GM18511 (cell line): ENCODE results near the gene HNF4A.

Source experiments
- ATAC-seq: cut with Tn5 transposase; IDR thresholded peaks from one replicate; pipeline ENCODE4 v1.9.1; 2021; ENCODE audit warnings: mild to moderate bottlenecking, moderate library complexity; ENCODE audit not compliant: unreplicated experiment

HNF4A gene

GRCh38 chr20:44423480-44423879 is 68.0 kb downstream of the HNF4A start:
- no peak for ATAC-seq

- no peak for ATAC-seq
Measured at GRCh38 chr20:44424039-44424495, 68.6 kb downstream of the HNF4A start.

DNA sequence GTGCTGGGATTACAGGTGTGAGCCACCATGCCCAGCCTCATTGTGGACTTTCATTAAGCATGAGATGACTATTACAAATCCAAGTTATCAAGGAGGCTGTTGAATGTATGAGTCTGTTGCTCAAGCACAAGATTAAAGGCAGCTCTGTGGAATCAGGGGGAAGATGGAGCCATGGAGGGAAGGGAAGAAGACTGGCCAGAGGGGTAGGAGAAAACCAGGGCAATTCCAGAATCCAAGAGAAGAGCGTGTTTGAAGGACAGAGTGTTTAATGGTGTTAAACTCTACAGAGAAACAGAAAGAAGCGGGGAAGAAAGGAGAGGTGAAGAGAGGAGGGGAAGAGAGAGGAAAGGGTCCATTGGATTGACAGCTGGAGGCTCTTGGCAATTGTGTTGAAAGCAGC is 70.4 kb downstream of the HNF4A start:
- ATAC-seq, result no peak

GRCh38 chr20:44426879-44427790 is 71.6 kb downstream of the HNF4A start:
- no peak for ATAC-seq

DNA sequence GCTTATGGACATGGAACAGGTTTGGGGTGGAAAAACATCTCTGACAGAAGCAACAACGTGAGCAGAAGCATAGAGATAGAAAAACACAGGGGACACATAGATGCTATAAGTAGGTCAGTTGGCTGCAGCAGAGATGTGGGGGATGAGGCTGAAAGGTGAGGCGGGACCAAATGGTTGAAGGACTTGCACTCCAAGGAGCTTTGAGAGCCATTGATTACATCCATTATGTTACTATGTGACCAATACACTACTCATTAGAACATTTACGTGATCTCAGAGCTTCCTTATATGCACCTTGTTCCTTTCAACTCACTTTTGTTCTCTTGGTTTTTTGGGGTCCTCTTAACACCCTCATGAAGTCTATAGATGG is 72.3 kb downstream of the HNF4A start:
- no peak for ATAC-seq

DNA sequence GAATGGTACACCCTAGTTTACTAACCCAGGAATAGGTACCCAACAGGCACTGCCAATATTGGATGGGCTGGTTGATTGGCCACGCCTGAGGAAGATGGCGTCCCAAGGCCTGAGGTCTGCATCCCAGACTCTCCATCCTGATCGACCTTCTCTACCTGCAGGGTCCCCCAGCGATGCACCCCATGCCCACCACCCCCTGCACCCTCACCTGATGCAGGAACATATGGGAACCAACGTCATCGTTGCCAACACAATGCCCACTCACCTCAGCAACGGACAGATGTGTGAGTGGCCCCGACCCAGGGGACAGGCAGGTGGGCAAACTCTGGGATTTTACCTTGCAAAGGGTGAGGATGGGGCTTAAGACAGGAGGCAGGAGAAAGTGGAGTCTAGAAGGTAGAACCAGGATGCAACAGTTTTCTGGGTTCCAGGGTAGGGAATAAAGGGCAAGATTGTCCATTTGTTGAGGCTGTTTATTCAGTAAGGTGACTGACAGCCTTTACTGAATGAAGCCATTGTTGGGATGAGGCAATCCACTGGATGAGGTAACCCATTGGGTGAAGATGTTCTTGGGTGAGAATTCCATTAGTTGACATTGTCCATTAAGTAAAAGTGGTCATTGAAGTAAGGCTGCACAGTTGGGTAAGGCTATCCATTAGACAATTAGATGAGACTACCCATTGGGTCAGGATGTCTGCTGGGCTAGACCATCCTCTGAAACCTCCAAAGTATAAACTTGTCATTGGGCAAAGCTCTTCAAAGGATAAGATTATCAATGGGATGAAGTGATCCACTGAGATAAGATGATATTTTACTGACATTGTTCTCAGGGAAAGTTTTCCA is 72.9 kb downstream of the HNF4A start:
- no peak for ATAC-seq

DNA sequence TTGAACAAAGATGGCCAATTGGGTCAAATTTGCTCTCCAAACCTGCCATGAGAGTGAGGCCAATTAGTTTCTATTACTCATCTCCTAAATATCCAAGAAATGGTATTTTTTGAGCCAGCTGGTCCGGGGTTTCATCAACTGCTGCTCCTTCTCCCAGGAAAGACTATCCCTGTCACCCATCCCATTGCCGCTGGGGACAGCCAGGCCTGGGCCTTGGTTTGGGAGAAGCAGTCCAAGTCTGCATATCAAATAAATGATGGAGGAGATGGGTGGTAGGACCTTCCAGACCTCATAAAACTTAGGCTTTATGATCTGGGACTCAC is 73.5 kb downstream of the HNF4A start:
- no peak for ATAC-seq

DNA sequence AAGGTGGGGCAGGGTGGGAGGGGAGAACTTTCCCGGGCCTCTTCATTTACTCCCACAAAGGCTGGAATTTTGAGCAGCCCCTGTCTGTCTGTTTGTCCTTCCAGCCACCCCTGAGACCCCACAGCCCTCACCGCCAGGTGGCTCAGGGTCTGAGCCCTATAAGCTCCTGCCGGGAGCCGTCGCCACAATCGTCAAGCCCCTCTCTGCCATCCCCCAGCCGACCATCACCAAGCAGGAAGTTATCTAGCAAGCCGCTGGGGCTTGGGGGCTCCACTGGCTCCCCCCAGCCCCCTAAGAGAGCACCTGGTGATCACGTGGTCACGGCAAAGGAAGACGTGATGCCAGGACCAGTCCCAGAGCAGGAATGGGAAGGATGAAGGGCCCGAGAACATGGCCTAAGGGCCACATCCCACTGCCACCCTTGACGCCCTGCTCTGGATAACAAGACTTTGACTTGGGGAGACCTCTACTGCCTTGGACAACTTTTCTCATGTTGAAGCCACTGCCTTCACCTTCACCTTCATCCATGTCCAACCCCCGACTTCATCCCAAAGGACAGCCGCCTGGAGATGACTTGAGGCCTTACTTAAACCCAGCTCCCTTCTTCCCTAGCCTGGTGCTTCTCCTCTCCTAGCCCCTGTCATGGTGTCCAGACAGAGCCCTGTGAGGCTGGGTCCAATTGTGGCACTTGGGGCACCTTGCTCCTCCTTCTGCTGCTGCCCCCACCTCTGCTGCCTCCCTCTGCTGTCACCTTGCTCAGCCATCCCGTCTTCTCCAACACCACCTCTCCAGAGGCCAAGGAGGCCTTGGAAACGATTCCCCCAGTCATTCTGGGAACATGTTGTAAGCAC is 74.1 kb downstream of the HNF4A start:
- ATAC-seq, result no peak

GRCh38 chr20:44430270-44431065 is 75.0 kb downstream of the HNF4A start:
- no peak for ATAC-seq

- ATAC-seq, result no peak
Measured at GRCh38 chr20:44431118-44431501, 75.6 kb downstream of the HNF4A start.

DNA sequence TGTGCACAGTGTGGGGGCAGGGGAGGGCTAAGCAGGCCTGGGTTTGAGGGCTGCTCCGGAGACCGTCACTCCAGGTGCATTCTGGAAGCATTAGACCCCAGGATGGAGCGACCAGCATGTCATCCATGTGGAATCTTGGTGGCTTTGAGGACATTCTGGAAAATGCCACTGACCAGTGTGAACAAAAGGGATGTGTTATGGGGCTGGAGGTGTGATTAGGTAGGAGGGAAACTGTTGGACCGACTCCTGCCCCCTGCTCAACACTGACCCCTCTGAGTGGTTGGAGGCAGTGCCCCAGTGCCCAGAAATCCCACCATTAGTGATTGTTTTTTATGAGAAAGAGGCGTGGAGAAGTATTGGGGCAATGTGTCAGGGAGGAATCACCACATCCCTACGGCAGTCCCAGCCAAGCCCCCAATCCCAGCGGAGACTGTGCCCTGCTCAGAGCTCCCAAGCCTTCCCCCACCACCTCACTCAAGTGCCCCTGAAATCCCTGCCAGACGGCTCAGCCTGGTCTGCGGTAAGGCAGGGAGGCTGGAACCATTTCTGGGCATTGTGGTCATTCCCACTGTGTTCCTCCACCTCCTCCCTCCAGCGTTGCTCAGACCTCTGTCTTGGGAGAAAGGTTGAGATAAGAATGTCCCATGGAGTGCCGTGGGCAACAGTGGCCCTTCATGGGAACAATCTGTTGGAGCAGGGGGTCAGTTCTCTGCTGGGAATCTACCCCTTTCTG is 76.2 kb downstream of the HNF4A start:
- no peak for ATAC-seq

DNA sequence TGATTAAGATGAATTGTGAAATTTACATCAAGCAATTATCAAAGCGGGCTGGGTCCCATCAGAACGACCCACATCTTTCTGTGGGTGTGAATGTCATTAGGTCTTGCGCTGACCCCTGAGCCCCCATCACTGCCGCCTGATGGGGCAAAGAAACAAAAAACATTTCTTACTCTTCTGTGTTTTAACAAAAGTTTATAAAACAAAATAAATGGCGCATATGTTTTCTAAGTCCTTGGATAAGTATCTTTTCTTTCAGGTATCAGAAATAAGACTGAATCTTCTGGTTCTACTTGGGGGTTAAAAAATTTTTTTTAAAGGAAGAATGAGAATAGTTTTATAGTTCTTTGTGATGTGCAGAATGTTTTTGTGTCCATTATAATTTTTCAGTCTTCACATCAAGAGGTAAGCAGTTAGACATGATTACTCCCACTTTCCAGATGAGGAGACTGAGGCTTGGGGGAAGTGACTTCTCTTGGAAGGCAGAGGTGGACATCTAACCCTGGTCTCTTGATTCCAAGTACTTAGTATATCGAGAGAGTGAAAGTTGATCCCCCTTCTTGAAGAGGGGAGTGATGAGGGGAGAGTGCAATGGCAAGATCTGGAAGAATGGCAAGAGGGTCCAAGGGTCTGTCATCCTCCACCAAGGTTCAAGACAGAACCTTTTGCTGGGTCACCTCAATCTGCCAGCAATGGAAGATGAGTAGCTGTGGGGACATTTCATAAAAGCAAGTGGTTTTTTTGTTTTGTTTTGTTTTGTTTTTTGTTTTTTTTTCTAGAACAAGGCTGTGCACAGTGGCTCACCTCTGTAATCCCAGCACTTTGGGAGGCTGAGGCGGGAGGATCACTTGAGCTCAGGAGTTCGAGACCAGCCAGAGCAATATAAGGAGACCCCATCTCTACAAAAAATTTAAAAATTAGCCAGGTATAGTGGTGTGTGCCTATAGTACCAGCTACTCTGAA is 77.4 kb downstream of the HNF4A start:
- ATAC-seq, result no peak

DNA sequence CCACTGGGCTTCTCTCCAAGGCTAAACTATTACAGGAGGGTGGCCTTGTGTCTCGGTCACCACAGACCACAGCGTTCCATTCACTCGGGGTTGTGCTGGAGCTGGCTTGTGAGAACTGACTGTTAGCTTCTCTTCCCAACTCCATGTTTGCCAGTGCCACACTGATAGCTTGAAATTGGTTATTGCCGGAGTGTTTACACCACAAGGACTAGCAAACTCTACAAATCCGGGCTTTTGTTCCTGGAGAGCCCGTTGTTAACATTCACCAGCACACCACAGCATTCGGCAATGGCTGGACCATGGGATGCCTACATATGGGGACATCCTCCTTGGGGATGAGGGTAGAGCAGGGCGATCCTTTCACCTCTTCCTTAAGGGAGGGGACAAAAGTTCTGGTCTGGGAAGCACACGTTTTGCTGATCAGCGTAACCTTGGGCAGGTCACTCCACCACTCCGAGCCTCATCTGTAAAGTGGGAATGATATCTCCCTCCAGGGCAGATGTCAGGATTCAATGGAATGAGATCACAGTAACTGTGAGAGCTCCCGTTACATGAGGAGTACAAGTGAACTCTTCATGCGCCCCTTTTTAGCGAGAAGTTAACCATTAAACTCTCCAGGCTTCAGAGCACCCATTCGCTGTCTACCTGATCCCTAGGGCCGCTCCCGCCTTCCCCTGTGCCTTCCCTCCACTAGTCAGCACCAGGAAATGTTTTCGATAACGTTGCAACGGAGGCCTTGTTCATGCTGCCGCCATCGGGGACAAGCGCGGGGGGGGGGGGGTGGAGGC is 78.4 kb downstream of the HNF4A start:
- ATAC-seq, result no peak

DNA sequence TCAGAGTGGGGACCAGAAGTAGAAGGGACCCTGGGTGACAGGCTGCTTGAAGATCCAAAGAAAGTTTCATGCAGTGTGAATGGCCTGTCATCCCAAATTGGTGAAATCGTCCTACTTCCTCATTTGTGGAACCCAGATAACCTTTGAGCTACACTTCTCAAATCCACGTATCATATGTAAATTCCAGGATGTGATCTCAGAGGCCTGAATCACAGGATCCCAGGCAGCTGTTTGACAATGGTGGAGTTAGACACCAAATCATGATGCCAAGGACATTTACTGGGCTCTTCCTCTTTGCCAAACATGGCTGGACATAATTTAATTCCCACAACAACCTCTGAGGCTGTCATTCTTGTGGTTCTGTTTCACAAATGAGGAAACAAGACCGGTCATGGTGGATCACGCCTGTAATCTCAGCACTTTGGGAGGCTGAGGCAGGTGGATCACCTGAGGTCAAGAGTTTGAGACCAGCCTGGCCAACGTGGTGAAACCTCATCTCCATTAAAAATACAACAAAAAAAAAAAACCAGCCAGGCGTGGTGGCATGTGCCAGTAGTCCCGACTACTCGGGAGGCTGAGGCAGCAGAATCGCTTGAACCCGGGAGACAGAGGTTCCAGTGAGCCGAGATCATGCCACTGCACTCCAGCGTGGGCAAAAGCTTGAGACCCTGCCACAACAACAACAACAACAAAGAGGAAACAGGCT is 80.3 kb downstream of the HNF4A start:
- no peak for ATAC-seq

DNA sequence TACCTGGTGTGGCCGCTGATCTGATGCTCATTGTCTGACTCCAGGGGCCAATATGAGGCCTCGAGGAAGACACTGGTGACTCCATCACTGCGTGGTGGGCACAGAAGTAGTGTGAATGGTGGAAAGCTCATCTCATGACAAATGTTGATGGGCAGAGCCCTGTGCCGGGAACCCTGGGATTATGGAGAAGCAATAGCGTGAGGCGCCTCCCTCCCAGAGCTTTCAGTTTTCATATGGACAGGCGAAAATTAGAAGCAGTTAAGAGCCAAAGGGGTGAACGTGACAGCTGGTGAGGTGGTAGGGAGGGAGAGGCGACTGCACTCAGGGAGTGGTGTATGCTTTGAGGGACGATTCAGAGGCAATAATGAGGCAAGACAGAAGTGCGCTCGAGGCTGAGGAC is 80.9 kb downstream of the HNF4A start:
- no peak for ATAC-seq

DNA sequence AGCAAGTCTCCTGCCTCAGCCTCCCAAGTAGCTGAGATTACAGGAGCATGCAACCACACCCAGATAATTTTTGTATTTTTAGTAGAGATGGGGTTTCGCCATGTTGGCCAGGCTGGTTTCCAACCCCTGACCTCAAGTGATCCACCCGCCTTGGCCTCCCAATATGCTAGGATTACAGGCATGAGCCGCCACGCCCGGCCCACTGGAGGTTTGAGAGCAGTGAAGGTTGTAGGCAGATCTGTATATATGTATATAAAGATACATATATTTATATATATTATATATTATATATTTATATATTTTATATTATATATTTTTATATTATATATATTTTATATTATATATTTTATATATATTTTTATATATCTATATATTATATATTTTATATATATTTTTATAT is 82.0 kb downstream of the HNF4A start:
- no peak for ATAC-seq

DNA sequence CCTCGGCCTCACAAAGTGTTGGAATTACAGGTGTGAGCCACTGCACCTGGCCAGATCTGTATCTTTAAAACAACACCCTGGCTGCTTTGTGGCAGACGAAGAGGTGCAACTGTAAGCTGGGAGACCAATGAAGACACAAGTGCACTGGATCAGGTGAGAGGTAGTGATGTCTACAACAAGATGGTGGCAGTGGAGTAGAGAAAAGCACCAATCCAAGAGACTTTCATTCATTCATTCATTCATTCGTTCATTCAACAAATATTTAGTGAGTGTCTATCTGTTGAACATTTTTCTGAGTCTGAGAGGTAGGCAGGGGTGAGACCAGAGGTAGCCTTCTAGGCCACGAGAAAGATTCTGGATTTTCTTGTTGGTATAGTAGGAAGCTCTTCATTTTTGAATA is 83.3 kb downstream of the HNF4A start:
- ATAC-seq, result no peak
